SU-DHL-6 (cell line): Measurements from ENCODE around the gene CCNYL1.

Experiments used
- EZH2phosphoT487 ChIP-seq: fragments of 200-600 bp; sonication (generic), shearing (Covaris generic); conservative IDR thresholded peaks from 2 replicates; pipeline ENCODE4 v1.6.1; 2018; ENCODE audit warnings: mild to moderate bottlenecking, antibody characterized with exemption, low read length, moderate library complexity, mixed read lengths
- TF ChIP-seq, protein P1 (sequence below): fragments of 200-600 bp; sonication (generic); IDR thresholded peaks from one replicate; pipeline ENCODE4 v1.5.1; 2017; ENCODE audit warnings: antibody characterized with exemption, mild to moderate bottlenecking, low read length, moderate library complexity; ENCODE audit not compliant: insufficient read depth, poor library complexity, severe bottlenecking

DNA sequence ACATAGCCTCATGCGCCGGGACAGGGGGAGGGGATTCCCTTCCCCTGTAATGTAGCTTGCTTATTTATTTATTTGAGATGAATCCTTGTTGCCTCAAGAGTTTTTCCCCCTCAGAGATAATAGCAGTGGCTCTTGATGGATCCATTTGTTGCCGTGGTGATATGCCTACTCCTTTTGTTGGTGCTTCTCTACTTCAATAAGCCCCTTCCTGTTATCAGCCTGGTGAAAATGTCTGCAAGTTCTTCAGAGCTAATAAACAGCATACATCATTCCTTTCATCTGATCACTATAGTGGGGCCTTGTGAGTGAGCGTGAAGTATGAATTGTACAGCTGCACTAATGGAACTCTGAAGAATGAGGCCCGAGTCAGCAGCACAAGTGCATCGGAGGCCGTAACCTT lies 38.9 kb downstream of the CCNYL1 start:
- TF ChIP-seq EZH2phosphoT487, result no peak
- TF ChIP-seq, protein P1, sequence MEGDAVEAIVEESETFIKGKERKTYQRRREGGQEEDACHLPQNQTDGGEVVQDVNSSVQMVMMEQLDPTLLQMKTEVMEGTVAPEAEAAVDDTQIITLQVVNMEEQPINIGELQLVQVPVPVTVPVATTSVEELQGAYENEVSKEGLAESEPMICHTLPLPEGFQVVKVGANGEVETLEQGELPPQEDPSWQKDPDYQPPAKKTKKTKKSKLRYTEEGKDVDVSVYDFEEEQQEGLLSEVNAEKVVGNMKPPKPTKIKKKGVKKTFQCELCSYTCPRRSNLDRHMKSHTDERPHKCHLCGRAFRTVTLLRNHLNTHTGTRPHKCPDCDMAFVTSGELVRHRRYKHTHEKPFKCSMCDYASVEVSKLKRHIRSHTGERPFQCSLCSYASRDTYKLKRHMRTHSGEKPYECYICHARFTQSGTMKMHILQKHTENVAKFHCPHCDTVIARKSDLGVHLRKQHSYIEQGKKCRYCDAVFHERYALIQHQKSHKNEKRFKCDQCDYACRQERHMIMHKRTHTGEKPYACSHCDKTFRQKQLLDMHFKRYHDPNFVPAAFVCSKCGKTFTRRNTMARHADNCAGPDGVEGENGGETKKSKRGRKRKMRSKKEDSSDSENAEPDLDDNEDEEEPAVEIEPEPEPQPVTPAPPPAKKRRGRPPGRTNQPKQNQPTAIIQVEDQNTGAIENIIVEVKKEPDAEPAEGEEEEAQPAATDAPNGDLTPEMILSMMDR, result no peak
